Smooth muscle cell (in vitro differentiated cells): ENCODE data around the gene DAAM1. TPM values are rescaled to one million over a fixed set of nuclear protein-coding genes. Genes with fewer than 3 reads are reported as not detected.

Experiments used
- DNase-seq: peaks from one replicate; lab custom pipeline; 2025; ENCODE audit not compliant: unreplicated experiment; lab: John Stamatoyannopoulos, UW
- H2AFZ ChIP-seq: fragments of 200-600 bp; sonication (generic); 2 replicates; pipeline ENCODE4 v1.6.0; 2016; ENCODE audit warnings: antibody characterized with exemption, low read depth, mild to moderate bottlenecking
- H3F3A ChIP-seq: fragments of 200-600 bp; sonication (generic); 2 replicates; pipeline ENCODE4 v1.6.0; 2017; ENCODE audit warnings: antibody characterized with exemption, low read depth
- H3K27ac ChIP-seq: fragments of 200-600 bp; sonication (generic); 2 replicates; pipeline ENCODE4 v1.5.1; 2016; ENCODE audit warnings: low read depth, mild to moderate bottlenecking
- H3K27me3 ChIP-seq: fragments of 200-600 bp; sonication (generic); 2 replicates; pipeline ENCODE4 v1.6.1; 2016; ENCODE audit warnings: low read depth, mild to moderate bottlenecking
- H3K36me3 ChIP-seq: fragments of 200-600 bp; sonication (generic); 2 replicates; pipeline ENCODE4 v1.5.1; 2016; ENCODE audit warnings: low read depth
- H3K4me1 ChIP-seq: fragments of 200-600 bp; sonication (generic); 2 replicates; pipeline ENCODE4 v1.5.1; 2016; ENCODE audit warnings: low read depth
- H3K4me2 ChIP-seq: fragments of 200-600 bp; sonication (generic); 2 replicates; pipeline ENCODE4 v1.6.0; 2016; ENCODE audit warnings: mild to moderate bottlenecking
- H3K4me3 ChIP-seq: fragments of 200-600 bp; sonication (generic); 2 replicates; pipeline ENCODE4 v1.5.1; 2016; ENCODE audit warnings: mild to moderate bottlenecking
- H3K79me2 ChIP-seq: fragments of 200-600 bp; sonication (generic); 2 replicates; pipeline ENCODE4 v1.6.0; 2016; ENCODE audit warnings: low read depth, mild to moderate bottlenecking
- H3K9ac ChIP-seq: fragments of 200-600 bp; sonication (generic); 2 replicates; pipeline ENCODE4 v1.6.0; 2016; ENCODE audit warnings: low read depth
- H3K9me3 ChIP-seq: fragments of 200-600 bp; sonication (generic); replicated peaks from 2 replicates; pipeline ENCODE4 v1.5.1; 2016; ENCODE audit warnings: low read depth
- H4K20me1 ChIP-seq: fragments of 200-600 bp; sonication (generic); 2 replicates; pipeline ENCODE4 v1.6.0; 2016; ENCODE audit warnings: low read depth
- WGBS: methylation state at CpG from one replicate; pipeline ENCODE4 v1.1.7; 2016; ENCODE audit warnings: low lambda C conversion rate; 5-methylcytosine and 5-hydroxymethylcytosine counted together
- polyA plus RNA-seq: library from polyadenylated mRNA; unstranded; fragments of >200 nt; fragmentation: Nextera tagmentation; extraction: Ambion mirVana; gene quantifications from 2 replicates; pipeline ENCODE4 v1.2.1, GENCODE V29; 2016
- total RNA-seq: library from RNA; depleted of rRNA; stranded (reverse); fragments of >200 nt; gene quantifications from 2 replicates; pipeline ENCODE4 v1.2.3, GENCODE V29; 2014
- TF ChIP-seq, protein P1 (sequence below): fragments of 200-600 bp; sonication (generic); IDR thresholded peaks from 2 replicates; pipeline ENCODE4 v1.5.1; 2017; ENCODE audit warnings: borderline replicate concordance, mild to moderate bottlenecking, antibody characterized with exemption; ENCODE audit not compliant: insufficient read depth, poor library complexity, severe bottlenecking

DAAM1 gene
- total and polyA plus RNA-seq, 2 experiments from 2014 or later: 10.9 to 46.4 TPM

DNA sequence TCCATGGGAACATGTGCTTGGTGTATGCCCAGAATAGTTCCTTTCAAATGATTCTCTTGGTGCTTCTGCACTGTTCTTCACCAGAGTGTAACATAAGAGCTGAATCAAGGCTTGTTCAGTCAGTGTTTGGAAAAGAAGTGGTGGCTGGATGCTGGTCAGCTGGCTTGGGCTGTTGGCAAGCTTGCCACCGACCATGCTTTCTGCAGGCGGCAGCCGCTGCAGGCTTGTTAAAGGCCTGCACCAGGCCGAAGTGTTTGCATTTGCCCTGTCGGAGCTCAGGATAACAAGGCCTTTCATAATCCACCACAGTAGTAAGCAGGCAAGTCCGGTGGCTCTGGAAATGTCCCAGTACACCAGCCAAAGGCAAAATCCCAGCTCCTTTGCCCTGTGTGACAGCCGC is 26.9 kb downstream of the DAAM1 start:
- peaks cover 85% of the 10 kb centered on the region for H3K79me2 ChIP-seq
- H2AFZ ChIP-seq: no peak overlapping the region
- no peak for DNase-seq
- no peak overlapping the region for H3K9ac ChIP-seq
- peaks cover 90% of the 10 kb centered on the region for H4K20me1 ChIP-seq
- no peaks in the 10 kb centered on the region for H3K36me3 ChIP-seq
- TF ChIP-seq, protein P1, sequence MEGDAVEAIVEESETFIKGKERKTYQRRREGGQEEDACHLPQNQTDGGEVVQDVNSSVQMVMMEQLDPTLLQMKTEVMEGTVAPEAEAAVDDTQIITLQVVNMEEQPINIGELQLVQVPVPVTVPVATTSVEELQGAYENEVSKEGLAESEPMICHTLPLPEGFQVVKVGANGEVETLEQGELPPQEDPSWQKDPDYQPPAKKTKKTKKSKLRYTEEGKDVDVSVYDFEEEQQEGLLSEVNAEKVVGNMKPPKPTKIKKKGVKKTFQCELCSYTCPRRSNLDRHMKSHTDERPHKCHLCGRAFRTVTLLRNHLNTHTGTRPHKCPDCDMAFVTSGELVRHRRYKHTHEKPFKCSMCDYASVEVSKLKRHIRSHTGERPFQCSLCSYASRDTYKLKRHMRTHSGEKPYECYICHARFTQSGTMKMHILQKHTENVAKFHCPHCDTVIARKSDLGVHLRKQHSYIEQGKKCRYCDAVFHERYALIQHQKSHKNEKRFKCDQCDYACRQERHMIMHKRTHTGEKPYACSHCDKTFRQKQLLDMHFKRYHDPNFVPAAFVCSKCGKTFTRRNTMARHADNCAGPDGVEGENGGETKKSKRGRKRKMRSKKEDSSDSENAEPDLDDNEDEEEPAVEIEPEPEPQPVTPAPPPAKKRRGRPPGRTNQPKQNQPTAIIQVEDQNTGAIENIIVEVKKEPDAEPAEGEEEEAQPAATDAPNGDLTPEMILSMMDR: no peak
- no peaks in the 10 kb centered on the region for H3K27me3 ChIP-seq
- no peak overlapping the region for H3K27ac ChIP-seq
- H3K4me2 ChIP-seq: no peak overlapping the region
- H3K9me3 ChIP-seq: no peaks in the 10 kb centered on the region
- no peaks in the 10 kb centered on the region for H3F3A ChIP-seq
- H3K4me3 ChIP-seq: no peak overlapping the region
- peaks cover 17% of the 10 kb centered on the region for H3K4me1 ChIP-seq
- 49% methylated on average over 7 of the region's 7 CpGs for WGBS

DNA sequence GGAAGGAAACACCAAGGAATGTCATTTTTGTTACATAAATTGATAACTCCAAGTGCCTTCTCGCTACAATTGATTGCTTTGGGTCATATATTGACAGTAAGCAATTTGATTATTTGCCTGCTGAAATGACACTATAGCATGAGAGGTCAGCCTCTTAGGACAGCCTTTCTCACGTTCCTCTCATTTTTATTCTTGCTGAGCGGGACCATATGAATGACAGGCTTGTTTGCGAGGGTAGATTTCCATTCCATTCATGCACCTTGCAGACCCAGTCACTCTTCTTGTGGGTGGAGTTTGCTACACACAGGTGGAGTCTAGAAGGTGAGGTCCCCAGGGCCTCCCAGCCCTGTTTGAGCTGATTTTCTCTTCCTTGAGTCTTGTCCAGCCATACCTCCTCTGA is 27.3 kb downstream of the DAAM1 start:
- H4K20me1 ChIP-seq: peaks cover 92% of the 10 kb centered on the region
- DNase-seq: no peak
- no peaks in the 10 kb centered on the region for H3F3A ChIP-seq
- TF ChIP-seq, protein P1: no peak
- no peaks in the 10 kb centered on the region for H3K9me3 ChIP-seq
- no peak overlapping the region for H2AFZ ChIP-seq
- WGBS: 88% methylated on average over 4 of the region's 4 CpGs
- H3K4me1 ChIP-seq: peaks cover 17% of the 10 kb centered on the region
- H3K79me2 ChIP-seq: peaks cover 87% of the 10 kb centered on the region
- H3K36me3 ChIP-seq: no peaks in the 10 kb centered on the region
- no peak overlapping the region for H3K4me3 ChIP-seq
- no peak overlapping the region for H3K27ac ChIP-seq
- no peak overlapping the region for H3K4me2 ChIP-seq
- H3K27me3 ChIP-seq: no peaks in the 10 kb centered on the region
- no peak overlapping the region for H3K9ac ChIP-seq

DNA sequence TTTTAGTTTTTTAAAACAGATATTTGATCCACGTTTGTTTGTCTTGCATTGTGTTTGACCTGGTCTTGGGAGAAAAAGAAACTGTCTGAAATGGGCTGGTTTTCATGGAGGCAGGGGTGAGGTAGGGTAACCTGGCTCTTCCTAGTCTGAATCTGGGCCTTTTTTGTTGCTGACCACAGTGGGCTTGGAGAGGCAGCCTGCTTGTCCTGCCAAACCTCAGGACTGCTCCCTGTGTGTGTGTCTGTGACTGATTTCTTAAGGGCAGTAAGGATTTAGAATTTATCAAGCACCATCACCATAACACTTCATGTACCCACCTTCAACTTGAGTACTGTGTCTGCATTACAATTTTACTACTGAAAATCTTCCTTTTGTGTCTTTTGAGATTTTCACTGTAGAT is 28.5 kb downstream of the DAAM1 start:
- H3K4me3 ChIP-seq: no peak overlapping the region
- no peaks in the 10 kb centered on the region for H3K27me3 ChIP-seq
- H3F3A ChIP-seq: no peaks in the 10 kb centered on the region
- peaks cover 89% of the 10 kb centered on the region for H3K79me2 ChIP-seq
- TF ChIP-seq, protein P1: no peak
- no peak overlapping the region for H3K9ac ChIP-seq
- H3K9me3 ChIP-seq: no peaks in the 10 kb centered on the region
- H3K27ac ChIP-seq: no peak overlapping the region
- no peak overlapping the region for H2AFZ ChIP-seq
- no peaks in the 10 kb centered on the region for H3K36me3 ChIP-seq
- no peak for DNase-seq
- no peak overlapping the region for H3K4me2 ChIP-seq
- H3K4me1 ChIP-seq: peaks cover 16% of the 10 kb centered on the region
- WGBS: 100% methylated on average over 1 of the region's 1 CpG
- peaks cover 88% of the 10 kb centered on the region for H4K20me1 ChIP-seq

DNA sequence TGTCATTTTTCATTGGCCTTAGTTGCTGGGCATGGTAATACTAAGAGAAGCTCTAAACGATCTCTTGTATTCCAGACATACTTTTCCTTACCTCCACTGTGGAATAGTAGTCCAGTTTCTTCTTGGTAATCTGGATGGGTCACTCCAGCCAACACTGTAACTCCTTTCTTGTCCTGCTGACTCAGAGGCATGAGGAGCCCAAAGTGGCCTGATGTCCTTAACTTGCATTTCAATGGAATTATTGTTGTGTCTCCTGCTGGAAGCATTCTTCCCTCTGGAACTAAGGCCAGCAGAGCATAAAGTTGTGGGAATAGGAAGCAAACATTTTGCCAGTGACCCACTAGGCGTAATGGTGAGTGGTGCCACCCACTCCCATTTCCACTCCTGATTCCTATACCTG is 33.1 kb downstream of the DAAM1 start:
- Histone ChIP-seq H3K4me3 (no peak overlapping the region), H4K20me1 (peaks cover 87% of the 10 kb centered on the region), H2AFZ (no peak overlapping the region), H3F3A (no peaks in the 10 kb centered on the region), H3K9ac (no peak overlapping the region), H3K4me2 (no peak overlapping the region), H3K9me3 (no peaks in the 10 kb centered on the region), H3K79me2 (peaks cover 63% of the 10 kb centered on the region), H3K4me1 (no peaks in the 10 kb centered on the region), H3K27me3 (no peaks in the 10 kb centered on the region), H3K27ac (no peak overlapping the region), H3K36me3 (no peaks in the 10 kb centered on the region)
- TF ChIP-seq, protein P1: no peak
- DNase-seq: no peak
- 94% methylated on average over 2 of the region's 2 CpGs for WGBS
